ENCODE results near the gene UBL7.

UBL7 gene

DNA sequence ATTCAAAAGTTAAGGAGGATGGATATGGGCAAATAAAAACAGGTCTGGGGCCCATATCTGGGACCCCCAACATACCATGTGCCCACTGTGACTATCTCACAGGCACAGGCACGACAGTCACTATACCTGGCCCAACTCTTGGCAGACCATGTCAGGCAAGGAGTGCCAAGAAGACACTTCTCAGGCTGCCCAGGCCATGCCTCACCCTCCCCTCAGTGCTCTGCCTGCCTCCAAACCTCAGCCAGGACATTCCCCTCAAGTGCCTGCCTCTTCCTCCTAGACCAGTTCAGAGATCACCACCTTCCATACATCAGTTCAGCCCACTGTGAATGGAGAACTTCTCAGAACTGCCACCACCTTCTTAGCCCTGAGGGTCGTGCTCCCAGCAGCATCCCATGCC lies 22.8 kb downstream of the UBL7 start:
- no peak for DNase-seq

DNA sequence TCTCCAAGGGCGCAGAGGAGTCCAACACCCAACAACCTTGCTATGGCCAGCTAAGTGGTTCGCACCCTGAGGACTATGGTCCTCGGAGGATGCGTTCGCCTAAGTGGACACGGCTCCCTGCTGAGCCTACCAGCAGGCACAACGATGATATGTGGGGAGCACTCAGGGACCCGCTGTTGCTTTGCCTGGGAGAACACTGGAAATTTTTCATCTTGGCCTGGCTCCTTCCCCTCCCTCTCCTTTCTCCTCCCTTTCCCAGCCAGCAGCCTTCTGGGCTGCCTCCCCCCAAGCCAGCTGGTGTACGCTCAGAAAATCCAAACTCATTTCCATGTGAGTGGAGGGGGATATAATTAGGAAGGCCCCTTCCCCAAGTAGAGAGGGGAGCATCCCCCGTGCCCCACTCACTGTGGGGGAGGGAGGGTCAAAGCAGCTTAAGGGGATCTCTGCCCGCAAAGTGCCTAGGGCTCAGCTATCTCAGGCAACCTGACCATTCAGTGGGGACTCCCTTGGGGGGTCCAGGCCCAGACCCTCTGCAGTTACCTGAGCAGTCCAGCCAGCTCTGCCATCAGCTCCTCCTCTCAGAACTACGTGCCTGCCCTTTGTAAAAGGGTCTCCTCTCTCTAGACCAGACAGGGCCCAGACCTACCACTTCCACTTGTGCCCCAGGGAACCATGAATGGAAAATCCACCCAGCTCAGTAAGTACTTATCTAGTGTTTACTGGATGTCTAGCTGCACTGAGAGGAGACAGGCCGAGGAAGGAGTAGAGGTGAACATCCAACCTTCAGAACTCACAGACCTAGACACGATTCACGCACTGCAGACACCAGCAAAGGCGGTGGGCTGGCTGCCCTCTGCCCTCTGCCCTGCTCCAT lies 26.5 kb downstream of the UBL7 start:
- DNase-seq, result peak; percentile 64

DNA sequence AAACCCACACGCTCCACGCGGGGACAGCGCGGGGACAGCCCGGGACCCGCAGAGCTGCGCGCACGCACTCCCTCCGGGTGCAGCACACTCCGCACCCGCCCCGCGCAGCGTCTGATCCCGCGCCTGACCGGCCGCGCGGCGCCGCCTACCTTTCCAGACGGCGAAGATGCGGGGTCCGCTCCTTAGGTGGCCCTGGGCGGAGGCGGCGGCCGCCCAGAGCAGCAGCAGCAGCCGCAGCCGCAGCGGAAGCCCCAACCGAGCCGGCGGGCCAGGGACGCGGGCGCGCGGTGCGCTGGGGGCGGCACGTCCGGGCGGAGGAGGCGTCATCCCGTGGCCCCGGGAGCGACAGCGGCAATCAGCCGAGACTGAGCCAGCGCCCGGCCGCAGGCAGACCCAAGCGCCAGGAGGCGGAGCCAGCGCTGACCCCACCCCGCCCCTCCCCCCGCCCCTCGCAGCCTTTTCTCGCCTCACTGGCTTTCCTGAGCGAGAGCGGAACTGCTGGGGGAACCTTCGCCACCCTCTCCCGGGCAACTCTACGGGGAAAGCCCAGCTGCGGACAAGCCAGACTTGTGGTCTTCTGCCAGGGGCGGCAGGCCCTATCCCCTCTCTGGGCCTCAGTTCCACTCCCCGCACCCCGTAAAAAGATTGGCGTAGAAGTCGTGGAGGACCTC lies 27.2 kb downstream of the UBL7 start, which contains the start of gene SEMA7A:
SEMA7A (minus strand) TSS at position 367 of the 671 bp plus-strand sequence; CDS start at position 327, 40 bp downstream.
- DNase-seq, result peak; percentile 95

DNA sequence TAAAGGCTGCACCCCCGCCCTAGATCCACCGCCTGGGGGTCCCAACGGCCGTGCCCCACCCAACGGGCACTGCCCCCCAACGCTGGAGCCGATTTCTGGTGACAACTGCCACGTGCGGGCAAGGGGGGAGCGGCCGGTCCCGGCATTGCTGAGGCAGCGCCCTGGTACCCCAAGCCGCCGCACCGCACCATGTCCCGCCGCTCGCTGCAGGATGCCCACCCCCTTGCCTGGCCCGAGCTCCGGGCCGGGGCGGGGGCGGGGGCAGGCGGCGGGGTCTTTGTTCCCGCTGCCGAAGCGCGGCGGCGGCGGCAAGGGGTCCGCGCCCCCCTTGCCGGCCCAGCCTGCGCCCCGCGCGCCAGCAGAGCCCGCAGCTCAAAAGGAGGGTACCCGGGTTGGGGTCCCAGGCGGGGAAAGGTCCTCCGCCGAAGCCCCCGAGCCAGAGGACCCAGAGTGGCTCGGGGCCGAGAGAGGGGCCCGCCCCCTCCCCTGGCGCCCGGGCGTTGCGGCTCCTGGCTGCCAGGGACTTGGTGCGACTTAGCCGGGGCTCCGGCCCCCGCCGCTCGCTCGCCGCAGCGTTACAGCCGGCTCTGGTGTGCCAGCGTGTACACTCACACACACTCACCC lies 27.9 kb downstream of the UBL7 start:
- no peak for DNase-seq

DNA sequence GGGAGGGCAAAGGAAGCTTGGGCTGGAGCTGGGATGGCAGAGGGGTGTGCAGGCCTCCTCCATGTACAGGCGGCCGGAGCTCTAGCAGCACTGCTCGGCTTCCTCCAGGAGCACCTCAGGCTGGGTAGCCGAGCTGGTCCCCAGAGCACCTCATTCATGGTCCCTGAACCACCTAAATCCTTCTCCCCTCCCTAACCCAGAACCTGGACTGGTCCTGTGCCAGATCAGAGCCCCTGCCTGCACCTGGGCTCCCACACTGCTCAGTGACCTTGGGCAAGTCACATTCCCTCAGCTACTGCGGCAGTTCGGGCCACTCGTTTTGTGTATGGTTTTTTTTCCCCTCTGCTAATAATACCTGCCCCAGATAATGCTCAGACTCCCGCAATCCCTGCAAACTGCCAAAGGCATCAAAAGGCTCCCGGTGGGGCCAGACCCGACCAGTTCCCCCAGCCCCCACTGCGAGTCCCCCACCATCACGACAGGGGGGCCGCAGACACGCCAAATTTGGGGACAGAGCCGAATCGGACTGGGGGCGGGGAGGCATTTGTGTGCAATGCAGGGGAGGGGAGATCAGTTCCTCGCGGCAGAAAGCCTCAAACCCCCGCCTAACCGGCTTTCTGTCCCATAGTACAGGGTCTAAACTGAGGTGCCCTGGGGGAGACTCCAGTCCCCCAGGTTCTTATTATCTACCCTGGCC lies 28.5 kb downstream of the UBL7 start:
- no peak for DNase-seq

DNA sequence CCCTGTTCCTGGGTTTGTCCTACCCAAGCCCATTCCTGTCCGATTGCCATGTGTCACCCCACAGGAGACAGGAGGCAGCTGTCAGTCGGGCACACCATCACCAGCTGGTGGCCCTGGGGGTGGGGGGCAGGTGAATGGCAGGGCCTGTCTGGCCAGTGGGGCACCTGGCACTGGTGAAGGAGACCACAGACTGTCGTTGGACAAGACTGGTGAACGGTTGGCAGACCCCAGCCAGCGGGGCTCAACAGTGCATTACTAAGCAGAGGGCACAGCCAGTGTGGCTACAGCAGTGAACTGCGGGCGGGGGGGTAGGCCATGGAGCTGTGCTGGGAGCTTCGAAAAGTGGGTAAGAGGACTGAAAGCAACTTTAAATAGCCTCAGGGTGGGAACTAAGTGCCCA lies 29.3 kb downstream of the UBL7 start:
- DNase-seq, result no peak

DNA sequence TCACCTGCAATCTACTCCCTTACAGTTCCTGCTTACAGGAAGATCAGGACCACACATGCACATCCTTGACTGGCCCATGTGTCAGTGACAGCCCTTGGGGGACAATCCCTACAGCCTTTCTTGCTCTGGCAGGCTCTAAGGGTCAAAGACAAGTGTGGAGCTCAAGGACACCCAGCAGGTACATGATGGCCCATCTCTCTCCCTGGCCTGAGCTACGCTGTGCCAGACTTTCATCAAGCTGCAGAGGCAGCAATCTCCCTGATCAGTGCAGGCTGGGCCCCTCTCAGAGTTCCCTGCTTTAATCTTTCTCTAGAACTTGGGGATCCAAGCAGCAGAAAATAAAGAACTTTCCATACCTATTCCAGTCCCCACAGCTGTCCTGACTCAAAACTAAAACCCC lies 29.8 kb downstream of the UBL7 start:
- DNase-seq, result no peak

DNA sequence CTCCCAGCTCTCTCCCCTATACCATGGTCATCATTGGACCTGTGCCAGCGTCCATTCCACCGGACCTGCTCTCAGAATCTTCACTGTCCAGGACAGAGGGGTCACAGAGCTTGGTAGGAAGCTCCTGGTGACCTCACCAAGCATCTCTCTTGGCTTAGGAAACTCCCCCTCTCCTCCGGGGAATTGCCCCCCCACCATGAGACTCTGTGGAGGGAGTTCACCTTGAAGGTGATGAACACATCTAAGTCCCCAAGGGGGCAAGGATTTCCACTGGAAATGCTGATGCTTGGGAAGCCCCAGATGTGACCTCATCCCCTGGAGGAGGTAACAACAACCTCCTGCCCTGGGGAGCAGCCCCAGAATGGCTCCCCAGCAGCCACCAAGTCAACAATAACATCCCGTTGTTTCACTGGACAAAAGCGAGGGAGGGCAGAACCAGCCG lies 30.4 kb downstream of the UBL7 start:
- no peak for DNase-seq

DNA sequence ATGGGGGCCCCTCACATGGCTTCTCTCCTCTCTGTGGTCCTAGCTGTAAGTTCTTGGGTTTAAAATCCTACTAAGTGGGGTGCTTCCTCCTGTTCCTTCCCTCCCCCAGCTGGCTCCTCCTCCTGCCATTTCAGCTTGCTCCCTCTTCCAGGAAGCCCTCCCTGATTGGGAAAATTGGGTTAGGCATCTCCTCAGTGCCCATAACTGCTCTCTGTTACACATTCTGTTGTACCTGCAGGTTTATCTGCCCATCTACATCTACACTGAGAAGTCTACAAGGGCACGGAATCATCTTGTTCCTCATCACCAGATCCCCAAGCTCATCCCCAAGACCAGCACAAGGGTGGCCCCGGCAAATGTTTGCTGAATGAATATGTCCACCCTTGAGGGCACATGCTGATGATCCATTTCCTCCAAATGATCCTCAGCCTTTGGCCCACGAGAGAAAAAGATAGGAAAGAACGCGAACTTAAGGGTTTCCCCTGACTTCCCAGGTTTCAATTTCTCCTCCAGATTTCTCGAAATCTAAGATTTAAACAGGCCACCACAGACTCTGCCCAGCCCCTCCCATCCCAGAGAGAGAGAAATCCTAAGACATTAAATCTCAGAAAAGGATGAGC lies 31.1 kb downstream of the UBL7 start:
- no peak for DNase-seq

DNA sequence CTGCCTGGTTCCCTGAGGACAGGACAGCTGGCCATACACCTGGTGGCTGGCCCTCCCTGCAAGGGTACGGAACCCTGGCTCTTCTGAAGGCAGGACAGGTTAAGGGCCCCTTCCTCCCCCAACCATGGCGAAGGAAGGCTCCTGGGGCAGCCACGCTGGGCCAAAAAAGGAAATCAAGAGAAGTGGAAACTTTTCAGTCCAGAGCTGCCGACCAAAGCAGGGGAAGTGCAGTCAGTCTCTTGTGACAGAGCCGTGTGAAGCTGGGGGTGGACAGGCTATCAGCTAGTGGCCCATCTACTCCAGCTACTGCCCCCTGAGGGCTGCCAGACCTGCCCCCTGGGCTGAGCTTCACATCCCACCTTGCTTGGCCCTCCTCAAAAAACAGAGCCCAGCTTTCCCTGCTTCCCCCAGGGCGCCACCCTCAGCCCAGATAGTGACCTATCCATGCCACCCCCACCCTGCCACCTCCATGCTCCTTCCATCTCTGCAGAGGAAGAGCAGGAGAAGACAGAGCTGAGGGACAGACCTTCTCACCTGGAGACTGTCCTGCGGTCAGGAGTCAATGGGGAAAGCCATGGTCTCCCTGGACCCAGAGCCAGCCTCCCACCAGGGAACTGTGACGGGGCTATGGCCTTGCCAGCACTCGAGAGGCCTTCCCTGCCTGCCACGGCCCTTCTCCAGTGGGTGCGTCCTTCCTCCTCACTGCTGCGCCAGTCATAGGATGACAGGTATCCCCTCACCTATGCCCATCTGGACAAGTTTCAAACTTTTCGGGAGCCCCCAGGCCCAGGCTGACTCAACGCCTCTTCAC lies 31.8 kb downstream of the UBL7 start:
- DNase-seq, result no peak

DNA sequence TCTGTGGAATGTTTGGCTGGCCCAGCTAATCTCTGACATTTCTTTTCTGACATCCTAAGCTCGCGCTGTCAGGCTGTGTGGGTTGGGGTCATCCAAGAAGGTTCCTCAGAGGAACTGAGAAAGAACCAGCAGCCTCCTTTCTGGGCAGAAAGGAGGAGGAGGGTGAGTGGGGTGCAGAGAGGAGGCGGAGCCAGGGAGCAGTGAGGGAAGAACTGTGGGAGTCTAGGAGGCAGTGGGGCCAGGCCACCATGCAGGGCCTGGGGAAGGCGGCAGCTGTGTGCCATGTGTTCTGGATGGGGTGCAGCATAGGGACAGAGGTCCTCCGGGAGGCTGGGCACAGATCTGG lies 32.5 kb downstream of the UBL7 start:
- DNase-seq, result no peak

DNA sequence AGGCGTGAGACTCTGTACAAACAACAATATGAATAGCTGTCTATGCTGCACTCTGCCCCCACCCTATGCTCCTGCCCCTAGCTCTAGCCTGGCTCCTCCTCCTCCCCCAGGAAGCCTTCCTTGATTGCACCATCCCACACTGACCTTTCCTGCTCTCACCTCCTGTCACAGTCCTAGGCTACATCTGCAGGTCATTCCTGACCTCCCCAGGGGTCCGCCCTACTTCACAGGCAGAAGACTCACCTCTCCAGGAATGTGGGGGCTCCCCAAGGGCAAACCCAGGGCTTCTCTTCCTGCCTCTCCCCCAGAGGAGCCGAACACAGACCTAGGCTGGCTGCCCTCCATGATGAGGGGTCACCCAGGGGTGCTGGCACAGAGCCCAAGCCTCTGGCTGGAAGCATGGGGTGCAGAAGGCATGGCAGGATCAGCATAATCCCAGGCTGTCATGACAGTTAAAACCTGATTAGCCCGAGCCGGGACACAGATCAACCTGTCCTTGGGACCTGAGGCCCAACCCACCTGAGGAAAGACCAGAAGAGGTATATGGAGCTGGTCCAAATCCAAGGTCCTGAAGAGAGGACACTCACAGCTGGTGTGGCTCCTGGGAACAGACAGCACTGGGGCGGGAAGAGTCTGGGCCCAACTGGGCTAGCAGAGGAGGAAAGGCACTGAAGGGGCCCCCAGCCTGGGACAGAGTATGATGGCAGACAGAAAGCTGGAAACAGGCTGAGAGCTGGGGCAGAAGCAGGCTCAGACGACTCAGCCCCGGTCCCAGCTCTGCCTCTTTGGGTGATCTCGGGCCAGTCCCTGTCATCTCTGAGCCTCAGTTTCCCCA lies 33.1 kb downstream of the UBL7 start:
- DNase-seq, result no peak

DNA sequence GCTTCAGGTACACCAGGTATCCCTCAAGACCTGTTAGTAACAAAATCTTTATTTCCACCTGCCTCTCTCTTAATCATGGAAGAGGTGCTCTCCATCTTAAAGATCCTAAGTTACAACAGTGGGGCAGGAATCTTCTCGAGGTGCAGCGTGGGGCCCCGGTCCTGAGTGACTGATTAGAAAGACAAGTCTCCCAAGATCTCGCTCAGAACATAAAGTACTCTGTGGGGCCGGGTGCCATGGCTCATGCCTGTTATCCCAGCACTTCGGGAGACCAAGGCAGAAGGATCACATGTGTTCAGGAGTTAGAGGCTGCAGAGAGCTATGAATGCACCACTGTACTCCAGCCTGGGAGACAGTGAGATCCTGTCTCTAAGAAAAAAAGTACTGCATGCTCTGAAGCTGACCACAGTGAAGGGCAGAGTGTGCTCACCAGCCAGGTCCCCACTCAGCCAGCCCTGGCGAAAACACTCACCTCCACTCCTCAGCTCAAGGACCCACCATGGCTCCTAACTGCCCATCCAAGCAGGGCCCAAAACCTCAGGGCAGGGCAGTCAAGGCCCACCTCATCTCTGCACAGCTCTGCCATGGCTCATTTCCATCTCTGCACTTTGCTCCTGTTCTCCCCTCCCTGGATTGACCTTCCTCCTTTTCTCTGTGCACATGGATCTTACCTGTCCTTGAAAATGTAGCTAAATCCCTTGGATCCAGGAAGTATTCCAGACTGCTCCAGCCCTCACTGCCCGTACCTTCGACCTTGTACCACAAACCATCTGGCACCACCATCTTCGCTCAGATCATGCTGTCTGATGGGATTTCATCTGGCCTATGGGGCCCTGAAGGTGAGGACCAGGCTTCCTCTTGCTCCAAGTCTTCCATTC lies 34.3 kb downstream of the UBL7 start:
- no peak for DNase-seq

DNA sequence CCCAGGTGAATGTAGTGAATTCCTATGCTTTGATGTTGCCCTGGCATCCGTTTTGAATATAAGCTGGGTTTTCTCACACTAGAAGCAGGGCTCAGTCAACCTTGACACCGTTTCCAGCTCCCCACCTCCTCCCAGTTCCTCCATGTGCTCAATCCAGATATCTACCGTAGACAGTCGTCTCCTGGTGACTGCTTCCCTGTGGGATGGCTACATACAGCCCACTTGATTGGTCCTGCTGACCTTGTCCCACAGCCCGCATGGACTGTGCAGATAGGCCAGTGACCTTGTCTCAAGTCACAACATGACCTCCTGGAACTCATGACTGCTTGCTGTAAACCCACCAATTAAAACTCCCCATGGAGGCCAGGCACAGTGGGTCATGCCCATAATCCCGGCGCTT lies 35.3 kb downstream of the UBL7 start:
- DNase-seq, result no peak

DNA sequence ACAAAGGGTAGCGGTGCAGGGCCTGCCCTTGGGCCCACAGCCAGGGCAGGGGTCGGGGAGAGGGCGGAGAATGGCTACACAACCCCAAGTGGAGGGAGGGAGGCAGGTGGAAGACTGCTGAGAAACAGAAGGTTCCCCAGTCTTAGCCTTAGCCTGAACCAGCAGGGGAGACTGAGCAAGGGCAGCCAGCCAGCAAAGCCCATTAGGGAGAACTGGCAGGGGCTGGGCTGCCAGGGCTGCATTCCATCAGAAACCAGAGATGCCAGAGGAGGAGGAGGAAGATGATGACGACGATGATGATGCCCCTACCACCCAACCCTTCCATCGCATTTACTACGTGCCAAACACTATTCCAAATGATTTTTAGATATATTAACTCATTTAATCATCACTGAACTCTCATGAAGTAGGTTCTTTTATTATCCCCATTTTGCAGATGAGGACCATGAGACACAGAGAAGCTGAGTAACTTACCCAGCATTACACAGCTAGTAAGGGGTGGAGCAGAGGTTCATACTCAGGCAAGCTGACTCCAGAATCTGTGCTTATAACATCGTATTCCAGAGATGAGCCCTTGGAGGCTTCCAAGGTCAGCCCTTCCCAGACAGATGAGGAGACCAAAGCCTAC lies 35.9 kb downstream of the UBL7 start:
- DNase-seq, result no peak

DNA sequence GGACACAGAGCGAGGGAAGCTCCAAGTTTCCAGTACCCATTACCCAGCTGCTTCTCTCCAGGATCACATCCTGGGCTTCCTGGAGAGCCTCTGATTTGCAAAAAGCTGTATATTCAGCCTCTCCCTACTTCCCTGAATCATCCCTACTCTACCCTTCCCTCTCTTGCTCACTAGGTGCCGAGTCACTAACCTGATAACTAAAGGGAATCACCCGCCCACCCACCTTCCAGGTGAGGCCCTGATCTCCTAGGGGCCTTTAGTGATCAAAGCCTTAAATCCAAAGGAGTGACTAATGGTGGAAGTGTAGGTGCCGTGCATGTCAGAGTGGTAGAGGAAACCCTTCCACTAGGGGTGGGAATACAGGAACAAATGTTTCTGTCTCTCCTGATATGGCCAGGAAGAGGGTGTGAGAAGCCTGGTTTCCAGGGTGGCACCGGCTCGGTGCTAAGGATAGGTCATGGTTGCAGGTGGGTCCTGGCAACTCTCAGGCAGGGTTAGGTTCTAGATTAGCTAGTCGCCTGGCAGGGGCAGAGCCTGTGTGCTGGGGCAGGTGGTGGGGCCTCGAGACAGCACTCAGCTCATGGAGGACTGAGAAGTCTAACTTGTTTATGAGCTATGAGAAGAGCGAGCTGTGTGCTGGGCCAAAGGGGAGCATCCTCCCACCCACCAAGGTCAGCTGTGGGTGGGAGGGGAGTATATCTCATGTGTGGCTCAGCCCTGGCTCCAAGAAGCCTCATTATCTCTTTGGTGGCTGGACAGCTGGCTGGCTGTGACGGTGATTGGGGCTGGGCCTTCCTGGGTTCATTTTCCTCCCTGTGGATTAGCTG lies 37.3 kb downstream of the UBL7 start:
- no peak for DNase-seq

DNA sequence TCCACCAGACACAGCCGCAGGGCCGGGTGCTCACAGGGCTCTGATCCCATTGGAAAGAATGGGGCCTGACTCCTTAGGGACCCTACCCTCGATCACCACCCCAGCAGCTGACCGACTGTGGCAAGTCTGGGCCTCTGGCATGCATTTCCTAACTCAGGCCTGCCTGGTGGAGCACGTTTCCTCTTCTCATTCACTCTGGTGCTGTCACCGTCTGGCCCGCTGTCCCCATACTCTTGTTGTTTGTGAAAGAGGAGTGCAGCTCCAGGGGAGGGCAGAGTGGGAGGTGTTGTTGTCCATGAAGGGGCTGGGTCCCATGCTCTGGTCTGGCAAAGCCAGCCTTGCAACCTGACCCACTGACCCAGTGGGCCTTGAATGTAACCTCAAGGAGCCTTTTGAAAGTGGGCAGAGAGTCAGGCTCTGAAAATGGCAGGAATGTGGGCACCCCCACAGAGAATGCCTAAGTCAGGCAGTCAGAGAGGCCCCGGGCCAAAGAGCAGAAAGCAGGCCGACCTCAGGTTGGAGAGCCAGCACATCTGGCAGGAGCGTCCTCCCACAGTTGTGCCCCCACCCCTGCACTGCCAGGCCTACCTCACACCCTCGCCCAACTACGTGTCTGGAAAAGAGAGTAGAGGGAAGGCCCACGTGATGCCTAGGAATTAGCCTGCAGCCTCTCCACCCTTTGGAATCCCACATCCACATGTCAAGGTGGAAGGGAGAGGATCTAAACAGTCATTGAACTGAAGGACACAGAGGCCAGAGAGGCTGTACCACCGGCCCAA lies 38.1 kb downstream of the UBL7 start:
- peak; percentile 49 for DNase-seq

DNA sequence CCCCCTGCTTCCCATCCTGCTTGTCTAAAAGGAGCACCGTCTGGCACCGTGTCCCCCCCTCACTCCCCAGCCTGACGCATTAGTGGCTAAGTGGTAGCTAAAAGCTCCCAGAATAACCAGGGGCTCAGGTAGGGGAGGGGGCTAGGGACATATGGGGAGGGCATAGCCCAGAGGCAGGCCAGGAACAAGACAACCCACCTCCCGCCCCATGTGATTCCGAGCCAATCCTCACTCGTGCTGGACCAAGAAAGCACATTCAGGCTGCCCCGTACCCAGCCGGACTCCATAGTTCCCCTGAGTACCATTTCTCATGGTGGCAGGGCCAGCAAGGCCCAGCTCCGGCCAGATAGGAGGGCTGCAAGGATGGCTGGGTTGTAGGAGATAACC lies 38.7 kb downstream of the UBL7 start:
- DNase-seq, result no peak
